HCT116 (cell line): Measurements from ENCODE around the gene ZNF775. TPM values are rescaled to one million over a fixed set of nuclear protein-coding genes. Genes with fewer than 3 reads are reported as not detected.

Experiments used
- ATAC-seq: fragments of 200-7000 bp; cut with Tn5 transposase; 2 replicates; pipeline ENCODE4 v1.9.1; 2020; ENCODE audit warnings: mild to moderate bottlenecking, moderate library complexity
- BruUV-seq: library from RNA; stranded (reverse); fragments of 400-500 nt; replicated peaks from 2 replicates; lab custom pipeline; 2021; lab: Mats Ljungman, UMichigan
- CTCF ChIA-PET: fragments of 300-600 bp; sonication (Branson Sonifier 250); formaldehyde crosslinking; loops from one replicate; lab custom pipeline; 2021; ENCODE audit warnings: antibody characterized with exemption; lab: Charles Lee
- POLR2A ChIA-PET: fragments of 300-600, 350-600 bp; sonication (Branson Sonifier 250); formaldehyde crosslinking; loops from one replicate; lab custom pipeline; 2021; ENCODE audit warnings: antibody characterized with exemption; lab: Charles Lee
- RAD21 ChIA-PET, 2 experiments: fragments of 300-600 bp; sonication (Branson Sonifier 250); formaldehyde crosslinking; loops; one replicate each; lab custom pipeline; 2023; ENCODE audit warnings: low total read pairs in 2 of 2; ENCODE audit not compliant: uncharacterized antibody in 2 of 2, unreplicated experiment in 2 of 2, low non-redundant PET in 1 of 2; lab: Charles Lee
- DNase-seq: peaks from one replicate; pipeline ENCODE4 v3.0.0-alpha.2; 2010; ENCODE audit warnings: low read depth, low spot score
- H2AFZ ChIP-seq: fragments of 200-600 bp; shearing (Covaris generic), sonication (generic); 2 replicates; pipeline ENCODE4 v1.6.1; 2017; ENCODE audit warnings: low read depth, mixed run types, mixed read lengths, antibody characterized with exemption, low read length; ENCODE audit not compliant: poor library complexity, severe bottlenecking
- H3K27ac ChIP-seq: 2 replicates; pipeline ENCODE4 v1.5.1; 2012; ENCODE audit warnings: low read depth, low read length
- H3K27me3 ChIP-seq: fragments of 200-600 bp; sonication (generic); 2 replicates; pipeline ENCODE4 v1.6.1; 2016; ENCODE audit warnings: mixed run types, low read length, mixed read lengths; ENCODE audit not compliant: insufficient read depth
- H3K36me3 ChIP-seq, 2 experiments: fragments of 200-500 bp in 1 of 2; fragments of 200-600 bp in 1 of 2; sonication (Bioruptor generic) in 1 of 2; sonication (generic) in 1 of 2; 2 replicates each; pipeline versions ENCODE4 v1.5.1 to v1.6.1; 2014 to 2016; ENCODE audit warnings: low read length in 2 of 2, inconsistent platforms in 1 of 2, mixed read lengths in 1 of 2, mixed run types in 1 of 2; ENCODE audit not compliant: insufficient read depth in 2 of 2, control insufficient read depth in 1 of 2
- H3K4me1 ChIP-seq, 2 experiments: fragments of 200-600 bp in 1 of 2; sonication (generic) in 1 of 2; 2 replicates each; pipeline versions ENCODE4 v1.5.1 to v1.6.1; 2012 to 2017; ENCODE audit warnings: low read length in 2 of 2, inconsistent platforms in 1 of 2, mild to moderate bottlenecking in 1 of 2, mixed read lengths in 1 of 2, mixed run types in 1 of 2, moderate library complexity in 1 of 2; ENCODE audit not compliant: insufficient read depth in 2 of 2, control insufficient read depth in 1 of 2
- H3K4me2 ChIP-seq: fragments of 200-600 bp; sonication (generic); 2 replicates; pipeline ENCODE4 v1.6.1; 2017; ENCODE audit warnings: mixed run types, low read length, mixed read lengths
- H3K4me3 ChIP-seq, 2 experiments: fragments of 200-600 bp in 1 of 2; sonication (generic) in 1 of 2; replicated peaks in 1 of 2; 2 replicates each; pipeline ENCODE4 v1.5.1; 2011 to 2016; ENCODE audit warnings: low read length in 2 of 2, control low read depth in 1 of 2, low read depth in 1 of 2, mild to moderate bottlenecking in 1 of 2, mixed read lengths in 1 of 2, mixed run types in 1 of 2
- H3K79me2 ChIP-seq: fragments of 200-600 bp; sonication (generic); 2 replicates; pipeline ENCODE4 v1.6.1; 2017; ENCODE audit warnings: mild to moderate bottlenecking, mixed run types, low read length, moderate library complexity, mixed read lengths; ENCODE audit not compliant: insufficient read depth
- H3K9ac ChIP-seq: fragments of 200-600 bp; sonication (generic); 2 replicates; pipeline ENCODE4 v1.6.1; 2016; ENCODE audit warnings: low read length, mixed read lengths
- H3K9me2 ChIP-seq: fragments of 200-600 bp; sonication (generic), shearing (Covaris generic); 2 replicates; pipeline ENCODE4 v1.6.1; 2017; ENCODE audit warnings: mixed run types, mild to moderate bottlenecking, moderate library complexity; ENCODE audit not compliant: insufficient read depth
- H3K9me3 ChIP-seq, 2 experiments: fragments of 200-500 bp in 1 of 2; fragments of 200-600 bp in 1 of 2; sonication (Bioruptor generic) in 1 of 2; sonication (generic) in 1 of 2; 2 replicates each; pipeline ENCODE4 v1.6.1; 2014 to 2017; ENCODE audit warnings: low read length in 2 of 2, mixed read lengths in 2 of 2, inconsistent platforms in 1 of 2, low read depth in 1 of 2, mild to moderate bottlenecking in 1 of 2, mixed run types in 1 of 2, moderate library complexity in 1 of 2; ENCODE audit not compliant: control insufficient read depth in 1 of 2, insufficient read depth in 1 of 2
- H4K20me1 ChIP-seq: fragments of 200-600 bp; sonication (generic), shearing (Covaris generic); 2 replicates; pipeline ENCODE4 v1.6.1; 2017; ENCODE audit warnings: mixed run types, mild to moderate bottlenecking, moderate library complexity; ENCODE audit not compliant: insufficient read depth
- ATF3 ChIP-seq: IDR thresholded peaks from 2 replicates; pipeline ENCODE4 v1.6.1; 2012
- CBX3 ChIP-seq: IDR thresholded peaks from 2 replicates; pipeline ENCODE4 v1.6.1; 2012; ENCODE audit warnings: low read depth
- CEBPB ChIP-seq: IDR thresholded peaks from 2 replicates; pipeline ENCODE4 v1.6.1; 2012; ENCODE audit warnings: low read depth
- CTCF ChIP-seq, 3 experiments: fragments of 200-600 bp in 1 of 3; sonication (generic) in 1 of 3; IDR thresholded peaks in 2 of 3; conservative IDR thresholded peaks in 1 of 3; 2 replicates each; pipeline ENCODE4 v1.5.1; 2012 to 2017; ENCODE audit warnings: low read depth in 2 of 3, low read length in 2 of 3, antibody characterized with exemption in 1 of 3, borderline replicate concordance in 1 of 3, control low read depth in 1 of 3, mild to moderate bottlenecking in 1 of 3, mixed read lengths in 1 of 3, mixed run types in 1 of 3, moderate library complexity in 1 of 3; ENCODE audit not compliant: insufficient read depth in 1 of 3
- EGR1 ChIP-seq: IDR thresholded peaks from 2 replicates; pipeline ENCODE4 v1.6.1; 2012; ENCODE audit warnings: low read depth
- ELF1 ChIP-seq: IDR thresholded peaks from 2 replicates; pipeline ENCODE4 v1.6.1; 2012; ENCODE audit warnings: low read depth, borderline replicate concordance
- EZH2 ChIP-seq: fragments of 200-600 bp; sonication (generic); IDR thresholded peaks from 2 replicates; pipeline ENCODE4 v1.6.1; 2017; ENCODE audit warnings: antibody characterized with exemption, mixed run types
- EZH2phosphoT487 ChIP-seq: fragments of 200-600 bp; IDR thresholded peaks from 2 replicates; pipeline ENCODE4 v1.6.1; 2018; ENCODE audit warnings: antibody characterized with exemption, borderline replicate concordance
- POLR2A ChIP-seq: IDR thresholded peaks from 2 replicates; pipeline ENCODE4 v1.7.0; 2011; ENCODE audit warnings: borderline replicate concordance; ENCODE audit not compliant: insufficient read depth, insufficient read length; ENCODE audit errors: extremely low read depth
- RAD21 ChIP-seq: IDR thresholded peaks from 2 replicates; pipeline ENCODE4 v1.6.1; 2012; ENCODE audit warnings: low read depth, mild to moderate bottlenecking
- SP1 ChIP-seq: IDR thresholded peaks from 2 replicates; pipeline ENCODE4 v1.6.1; 2012; ENCODE audit warnings: low read depth
- SRF ChIP-seq: IDR thresholded peaks from 2 replicates; pipeline ENCODE4 v1.6.1; 2012; ENCODE audit warnings: low read depth
- ZBTB33 ChIP-seq: IDR thresholded peaks from 2 replicates; pipeline ENCODE4 v1.6.1; 2011; ENCODE audit warnings: mild to moderate bottlenecking, low read length, moderate library complexity; ENCODE audit not compliant: insufficient replicate concordance; ENCODE audit errors: extremely low read depth
- ZNF274 ChIP-seq: fragments of 200-500 bp; sonication (Bioruptor generic); IDR thresholded peaks from 2 replicates; pipeline ENCODE4 v1.6.1; 2014; ENCODE audit warnings: mild to moderate bottlenecking, low read depth, low read length, inconsistent platforms
- intact Hi-C: fragments of 100-400 bp; cut with micrococcal nuclease; formaldehyde crosslinking; loops from 2 replicates; pipeline ENCODE4 v1.10.0; 2022
- total RNA-seq: library from RNA; stranded (reverse); gene quantifications from one replicate; pipeline ENCODE4 v1.2.1, GENCODE V29; 2021; ENCODE audit not compliant: unreplicated experiment

The ZNF775 gene
- total RNA-seq, 1 experiment from 2014 or later = 4.5 TPM

- DNase-seq (no peak), ATAC-seq (no peak)
- no peak within 1 kb of the TSS for H3K9ac ChIP-seq
- BruUV-seq = no TSS peak
- no peak within 1 kb of the TSS for H3K4me3 ChIP-seq
- H3K79me2 ChIP-seq = no peaks in the 10 kb centered on the region
- ChIA-PET POLR2A (no interaction called here), CTCF (no interaction called here), RAD21 (no interaction called here)
- no peaks in the 10 kb centered on the region for H3K27me3 ChIP-seq
- H2AFZ ChIP-seq = no peak within 1 kb of the TSS
- no peaks in the 10 kb centered on the region for H4K20me1 ChIP-seq
- H3K36me3 ChIP-seq = no peaks in the 10 kb centered on the region
- no peaks in the 10 kb centered on the region for H3K4me1 ChIP-seq
- H3K4me2 ChIP-seq = no peak within 1 kb of the TSS
- H3K9me2 ChIP-seq = no peaks in the 10 kb centered on the region
- H3K27ac ChIP-seq = no peak within 1 kb of the TSS
- intact Hi-C loops = no loop called here
- TF ChIP-seq ZNF274 = no peak
- TF ChIP-seq EGR1 = no peak
- no peak for TF ChIP-seq POLR2A
- no peak for TF ChIP-seq CBX3
- no peak for TF ChIP-seq SRF
- TF ChIP-seq RAD21 = no peak
- TF ChIP-seq EZH2 = no peak
- no peak for TF ChIP-seq ELF1
- TF ChIP-seq ATF3 = no peak
- no peak for TF ChIP-seq ZBTB33
- TF ChIP-seq EZH2phosphoT487 = no peak
- TF ChIP-seq CTCF (IDR thresholded peaks at IDR 0.05 in 2 of 3, conservative IDR thresholded peaks at IDR 0.05 in 1 of 3; ENCODE audit: borderline replicate concordance in 1 of 3, insufficient read depth in 1 of 3, low read depth in 2 of 3, low read length in 2 of 3) = no peak
- no peak for TF ChIP-seq SP1
- TF ChIP-seq CEBPB = no peak
- H3K9me3 ChIP-seq = no peaks in the 10 kb centered on the region
Observed at GRCh38 chr7:150341263-150342120, 37.6 kb upstream of the ZNF775 start, which contains the start of gene RARRES2. Gene RARRES2 (minus strand): TSS chr7:150341629. CDS start chr7:150340609, 1,020 bp downstream.
